Activated gamma-delta T cell treated with Interleukin-2 at 50 U/mL for 16 hours (primary cell): Measurements from ENCODE around the gene IARS2.
"Not testable (repeated sequence)": the region's sequence is repeated elsewhere in the genome, so short reads cannot be mapped to it uniquely, and the experiment has no call there.

Experiments used
- DNase-seq: peaks from one replicate; pipeline ENCODE4 v3.0.0-alpha.2; 2020

The IARS2 gene

DNA sequence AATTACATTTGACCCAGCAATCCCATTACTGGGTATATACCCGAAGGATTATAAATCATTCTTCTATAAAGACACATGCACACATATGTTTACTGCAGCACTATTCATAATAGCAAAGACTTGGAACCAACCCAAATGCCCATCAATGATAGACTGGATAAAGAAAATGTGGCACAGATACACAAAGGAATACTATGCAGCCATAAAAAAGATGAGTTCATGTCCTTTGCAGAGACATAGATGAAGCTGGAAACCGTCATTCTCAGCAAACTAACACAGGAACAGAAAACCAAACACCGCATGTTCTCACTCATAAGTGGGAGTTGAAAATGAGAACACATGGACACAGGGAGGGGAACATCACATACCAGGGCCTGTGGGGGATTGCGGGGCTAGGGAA, 76.0 kb downstream of the IARS2 start:
- DNase-seq: not testable (repeated sequence)

DNA sequence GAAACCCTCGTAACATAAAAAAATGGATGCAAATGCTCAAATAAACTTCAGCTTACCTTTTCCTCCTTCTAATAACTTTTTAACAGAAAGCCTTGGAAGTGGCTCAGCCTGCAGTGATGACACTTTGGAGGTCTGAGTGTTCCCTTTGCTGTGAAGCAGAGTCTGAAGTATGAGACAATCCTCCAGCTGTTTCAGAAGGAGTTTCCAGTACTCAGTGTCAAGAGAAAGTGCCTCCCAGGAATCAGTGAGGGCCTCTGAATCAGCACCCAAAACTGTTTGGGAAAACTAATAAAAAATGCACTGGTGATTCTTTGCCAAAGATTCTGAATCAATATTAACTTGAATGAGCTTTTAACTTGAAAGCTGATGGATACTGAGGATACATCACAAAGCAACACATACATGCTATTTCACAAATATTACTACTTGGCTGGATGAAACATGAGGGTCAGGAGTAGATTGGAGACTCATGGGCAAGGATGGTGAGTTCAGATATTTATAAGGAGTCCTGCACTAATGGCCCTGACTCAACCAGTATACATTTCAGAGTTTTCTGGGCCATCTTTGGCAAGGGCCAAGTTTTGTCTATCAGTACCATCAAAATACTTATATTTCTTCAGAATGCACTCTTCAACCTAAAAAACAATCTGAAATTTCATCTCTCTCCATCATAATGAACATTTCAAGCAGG, 77.0 kb downstream of the IARS2 start:
- no peak for DNase-seq

DNA sequence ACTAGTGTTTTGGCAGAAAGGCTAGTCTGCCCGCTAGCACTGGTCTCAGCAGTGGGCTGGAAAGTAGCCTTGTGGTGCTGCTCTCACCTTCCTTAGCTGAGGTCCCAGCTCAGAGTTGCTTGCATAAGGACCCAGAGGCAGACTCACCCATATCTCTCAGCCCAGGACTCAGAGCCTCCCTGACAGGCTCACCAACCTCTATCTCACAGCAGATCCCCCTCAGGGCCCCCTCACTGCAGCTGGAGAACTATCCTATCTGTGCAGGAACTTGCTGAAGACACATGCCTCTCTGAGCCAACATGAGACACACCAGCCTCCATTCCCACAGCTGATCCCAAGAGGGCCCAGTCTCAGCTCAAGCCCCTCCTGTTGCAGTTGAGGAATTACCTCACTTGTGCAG, 82.6 kb downstream of the IARS2 start:
- no peak for DNase-seq

DNA sequence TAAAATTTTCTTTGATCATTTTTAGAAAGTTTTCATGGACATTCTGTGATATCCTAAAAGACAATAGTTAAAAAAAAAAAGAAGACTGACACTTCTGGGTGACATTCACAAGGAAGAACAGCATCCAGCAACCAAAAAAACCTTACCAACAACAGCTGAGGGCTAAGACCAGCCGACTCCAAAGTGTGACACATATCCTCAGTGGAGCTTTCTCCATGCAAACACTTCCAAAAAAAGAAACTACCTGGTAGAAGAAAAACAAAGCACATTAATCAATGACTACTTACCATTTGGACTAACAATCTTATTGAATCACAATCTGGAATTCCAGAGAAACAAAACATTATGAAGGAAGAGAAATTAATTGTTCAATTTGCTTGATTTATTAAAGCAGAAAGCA, 88.2 kb downstream of the IARS2 start:
- no peak for DNase-seq

DNA sequence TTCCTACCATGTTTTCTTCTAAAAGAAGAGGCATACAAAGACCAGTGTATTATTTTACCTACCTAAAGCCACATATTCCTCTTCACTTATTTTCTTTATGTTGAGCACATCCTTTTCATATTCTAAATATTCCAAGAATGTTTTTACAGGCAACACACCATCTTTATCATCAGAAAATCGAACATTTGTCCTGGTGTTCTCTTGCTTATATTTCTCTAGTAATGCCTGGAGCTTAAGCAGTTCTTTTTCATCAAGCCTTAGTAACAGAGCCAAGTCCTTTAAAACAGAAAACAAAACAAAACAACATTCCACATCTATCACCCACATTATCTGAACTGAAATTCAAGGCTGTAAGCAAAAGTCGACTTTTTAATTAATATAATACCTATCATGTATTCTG, 88.7 kb downstream of the IARS2 start:
- DNase-seq: no peak

DNA sequence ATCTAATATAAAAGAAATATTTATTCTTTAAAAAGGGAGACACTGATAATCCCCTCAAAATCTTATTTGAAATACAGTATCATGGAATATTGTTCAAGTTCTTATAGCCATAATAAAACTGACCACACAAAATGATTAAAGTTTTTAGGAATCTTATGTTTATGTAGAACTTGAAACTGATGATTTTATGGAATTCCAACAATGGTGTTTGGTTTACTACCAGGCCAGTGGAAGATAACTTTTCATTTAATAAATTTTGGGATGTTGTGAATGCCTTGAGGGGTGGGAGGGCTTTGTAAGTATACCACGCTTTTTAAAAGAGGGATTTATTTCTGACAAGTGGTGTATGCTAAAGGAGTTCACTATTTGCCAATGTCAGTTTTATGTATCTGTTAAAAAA, 90.6 kb downstream of the IARS2 start:
- no peak for DNase-seq

DNA sequence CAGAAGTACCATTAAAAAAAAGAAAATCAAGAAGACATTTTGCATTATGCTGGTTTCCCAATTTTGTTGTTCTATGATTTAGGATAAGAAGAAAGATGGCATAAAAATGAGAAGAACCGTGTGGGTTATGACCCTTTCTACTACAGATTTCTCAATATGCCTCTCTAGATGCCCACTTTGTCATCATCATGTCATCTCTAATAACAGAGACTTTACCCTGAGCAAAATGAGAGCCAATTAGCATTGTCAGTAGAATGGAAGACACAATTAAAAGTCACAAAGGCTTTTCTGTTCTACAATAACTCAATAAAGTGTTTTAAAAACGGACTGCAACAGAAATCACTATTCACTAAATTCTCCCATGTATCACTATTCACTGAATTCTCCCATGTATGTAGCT, 92.8 kb downstream of the IARS2 start:
- DNase-seq: no peak

DNA sequence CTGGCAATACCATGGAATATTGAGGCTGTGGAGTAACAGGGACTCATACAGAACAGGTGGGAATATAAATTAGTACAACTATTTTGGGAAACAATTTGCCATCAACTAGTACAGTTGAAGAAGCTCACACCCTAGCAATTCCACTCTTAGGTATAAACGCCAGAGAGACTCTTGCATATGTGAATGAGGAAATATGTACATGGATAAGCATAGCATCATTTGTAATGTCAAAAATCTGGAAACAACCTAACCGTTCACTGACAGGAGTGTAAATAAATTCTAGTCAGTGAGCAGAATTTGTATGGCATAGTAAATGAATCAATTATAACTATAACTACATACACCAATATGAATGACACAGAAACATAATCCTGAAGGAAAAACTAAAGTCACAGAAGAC, 94.6 kb downstream of the IARS2 start:
- no peak for DNase-seq

DNA sequence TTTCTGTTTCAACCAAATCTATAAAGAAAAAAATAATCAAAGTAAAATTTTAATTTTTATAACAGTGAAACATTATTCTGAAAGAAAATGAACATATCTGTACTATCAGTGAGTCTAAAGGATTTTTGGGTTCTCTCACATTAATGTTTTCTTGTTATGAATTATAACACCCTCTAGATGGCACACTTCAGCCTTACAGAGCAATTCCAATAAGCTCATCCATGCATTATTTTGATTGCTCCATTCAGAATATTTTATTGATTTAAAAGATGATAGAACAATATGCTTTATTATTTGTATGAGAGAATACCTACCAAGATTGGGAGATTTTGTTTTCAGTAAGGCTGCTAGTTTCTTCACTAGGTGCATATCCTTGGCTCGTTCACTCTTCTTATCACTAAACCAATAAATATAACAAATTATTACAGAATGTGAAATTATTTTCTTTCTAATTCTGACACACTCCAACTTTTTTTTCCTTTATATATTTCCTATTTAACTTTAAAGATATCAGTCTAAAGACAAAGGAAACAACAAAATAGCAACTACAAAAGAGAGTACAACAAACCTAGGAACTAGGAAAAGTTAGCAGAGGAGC, 95.9 kb downstream of the IARS2 start:
- no peak for DNase-seq

DNA sequence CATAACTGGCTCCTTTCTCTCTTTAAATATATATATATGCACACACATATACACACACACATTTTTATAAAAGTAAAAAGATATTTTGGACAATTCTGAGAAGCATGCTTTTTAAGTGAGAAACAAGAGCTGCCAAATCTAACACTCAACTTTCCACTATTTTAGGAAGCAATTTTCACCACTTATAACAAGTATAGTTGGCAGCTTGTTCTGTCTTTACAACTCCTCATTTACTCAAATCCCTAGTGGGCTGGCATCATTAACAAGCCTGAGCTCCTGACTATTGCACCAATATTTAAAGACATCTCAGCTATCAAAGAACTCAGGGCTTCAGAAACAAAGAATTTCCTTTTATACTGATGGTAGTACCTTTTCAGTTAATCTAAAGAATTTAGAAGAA, 101.8 kb downstream of the IARS2 start:
- no peak for DNase-seq
